SJCRH30 (cell line): ENCODE results near the gene ATP5F1D. TPM values are rescaled to one million over a fixed set of nuclear protein-coding genes. Genes with fewer than 3 reads are reported as not detected.

Experiments
- DNase-seq, 2 experiments: peaks; one replicate each; pipeline ENCODE4 v3.0.0-alpha.2; 2015 to 2020
- H3K27ac ChIP-seq: fragments of 250-450 bp; sonication (Bioruptor Pico); 2 replicates; pipeline ENCODE4 v1.5.1; 2020; ENCODE audit warnings: mild to moderate bottlenecking, moderate library complexity
- H3K27me3 ChIP-seq: fragments of 250-450 bp; sonication (Bioruptor Pico); 2 replicates; pipeline ENCODE4 v1.5.1; 2020; ENCODE audit warnings: mild to moderate bottlenecking, moderate library complexity
- H3K36me3 ChIP-seq: fragments of 250-450 bp; sonication (Bioruptor Pico); 2 replicates; pipeline ENCODE4 v1.5.1; 2020; ENCODE audit warnings: mild to moderate bottlenecking, moderate library complexity
- H3K4me1 ChIP-seq: fragments of 250-450 bp; sonication (Bioruptor Pico); 2 replicates; pipeline ENCODE4 v1.5.1; 2020; ENCODE audit warnings: mild to moderate bottlenecking, moderate library complexity
- H3K4me3 ChIP-seq: fragments of 250-450 bp; sonication (Bioruptor Pico); 2 replicates; pipeline ENCODE4 v1.5.1; 2020; ENCODE audit warnings: mild to moderate bottlenecking, moderate library complexity
- H3K9me3 ChIP-seq: fragments of 250-450 bp; sonication (Bioruptor Pico); replicated peaks from 2 replicates; pipeline ENCODE4 v1.5.1; 2020; ENCODE audit warnings: mild to moderate bottlenecking, moderate library complexity
- total RNA-seq: library from RNA; depleted of rRNA; stranded (reverse); fragments of >200 nt; shearing (Covaris generic); gene quantifications from 2 replicates; pipeline ENCODE4 v1.2.3, GENCODE V29; 2014

The ATP5F1D gene
- total RNA-seq, 1 experiment from 2014 or later = 25.5 TPM

- Histone ChIP-seq H3K27ac (peak overlapping the region; percentile 81; the same call in 1 of the 2 replicates), H3K4me1 (peaks cover 32% of the 10 kb centered on the region), H3K9me3 (no peaks in the 10 kb centered on the region), H3K27me3 (no peaks in the 10 kb centered on the region), H3K4me3 (peak overlapping the region; percentile 62), H3K36me3 (peaks cover 6% of the 10 kb centered on the region)
- DNase-seq = peak; percentile 95 to 96
Measured at GRCh38 chr19:1260749-1261537, 19.4 kb downstream of the ATP5F1D start.

GRCh38 chr19:1261538-1261797 lies 19.9 kb downstream of the ATP5F1D start:
- Histone ChIP-seq H3K27me3 (no peaks in the 10 kb centered on the region), H3K27ac (peak overlapping the region; percentile 81; the same call in 1 of the 2 replicates), H3K4me1 (peaks cover 35% of the 10 kb centered on the region), H3K9me3 (no peaks in the 10 kb centered on the region), H3K36me3 (peaks cover 4% of the 10 kb centered on the region), H3K4me3 (peak overlapping the region; percentile 62)
- peak in 1 of 2 experiments; percentile 59 for DNase-seq

- H3K4me1 ChIP-seq = peaks cover 35% of the 10 kb centered on the region
- no peak for DNase-seq
- no peaks in the 10 kb centered on the region for H3K27me3 ChIP-seq
Measured at GRCh38 chr19:1261798-1262622, 20.5 kb downstream of the ATP5F1D start.

GRCh38 chr19:1262623-1263123 lies 21.1 kb downstream of the ATP5F1D start:
- H3K36me3 ChIP-seq = no peaks in the 10 kb centered on the region; the same call in none of the 2 replicates
- no peaks in the 10 kb centered on the region for H3K9me3 ChIP-seq
- no peaks in the 10 kb centered on the region for H3K27me3 ChIP-seq
- peak overlapping the region; percentile 81 for H3K27ac ChIP-seq
- DNase-seq = peak; percentile 73 to 84
- H3K4me1 ChIP-seq = peaks cover 35% of the 10 kb centered on the region
- peak overlapping the region; percentile 62 for H3K4me3 ChIP-seq

More at GRCh38 chr19:1261798-1262622, 20.5 kb downstream of the ATP5F1D start:
- peak overlapping the region; percentile 62 for H3K4me3 ChIP-seq
- H3K9me3 ChIP-seq = no peaks in the 10 kb centered on the region
- peak overlapping the region; percentile 81 for H3K27ac ChIP-seq
- H3K36me3 ChIP-seq = no peaks in the 10 kb centered on the region; the same call in none of the 2 replicates

GRCh38 chr19:1263188-1263587 lies 21.6 kb downstream of the ATP5F1D start:
- Histone ChIP-seq H3K27me3 (no peaks in the 10 kb centered on the region), H3K9me3 (no peaks in the 10 kb centered on the region), H3K4me1 (peaks cover 35% of the 10 kb centered on the region), H3K36me3 (no peaks in the 10 kb centered on the region), H3K27ac (peak overlapping the region; percentile 81), H3K4me3 (peak overlapping the region; percentile 62)
- DNase-seq = peak; percentile 70 to 74

- no peaks in the 10 kb centered on the region for H3K36me3 ChIP-seq
- H3K27ac ChIP-seq = peak overlapping the region; percentile 25; the same call in 1 of the 2 replicates
- no peak overlapping the region for H3K4me3 ChIP-seq
- H3K9me3 ChIP-seq = no peaks in the 10 kb centered on the region
- no peaks in the 10 kb centered on the region for H3K27me3 ChIP-seq
- peaks cover 41% of the 10 kb centered on the region for H3K4me1 ChIP-seq
- peak; percentile 77 to 78 for DNase-seq
Measured at GRCh38 chr19:1264801-1265614, 23.5 kb downstream of the ATP5F1D start.

- peak overlapping the region; percentile 56 for H3K4me3 ChIP-seq
- H3K27ac ChIP-seq = peak overlapping the region; percentile 23; the same call in 1 of the 2 replicates
- no peaks in the 10 kb centered on the region for H3K9me3 ChIP-seq
- H3K4me1 ChIP-seq = peaks cover 38% of the 10 kb centered on the region
- DNase-seq = peak; percentile 55 to 66
- peaks cover 5% of the 10 kb centered on the region for H3K36me3 ChIP-seq
- no peaks in the 10 kb centered on the region for H3K27me3 ChIP-seq
Measured at GRCh38 chr19:1265615-1266128, 24.1 kb downstream of the ATP5F1D start.

- Histone ChIP-seq H3K36me3 (peaks cover 11% of the 10 kb centered on the region), H3K27ac (peak overlapping the region; percentile 23; the same call in 1 of the 2 replicates), H3K4me1 (peaks cover 38% of the 10 kb centered on the region), H3K27me3 (no peaks in the 10 kb centered on the region), H3K4me3 (peak overlapping the region; percentile 56), H3K9me3 (no peaks in the 10 kb centered on the region)
- DNase-seq = peak; percentile 83 to 86
Measured at GRCh38 chr19:1266129-1266915, 24.8 kb downstream of the ATP5F1D start.

- Histone ChIP-seq H3K4me1 (peaks cover 38% of the 10 kb centered on the region), H3K9me3 (no peaks in the 10 kb centered on the region), H3K27ac (no peak overlapping the region), H3K4me3 (peak overlapping the region; percentile 56), H3K36me3 (peaks cover 12% of the 10 kb centered on the region), H3K27me3 (no peaks in the 10 kb centered on the region)
- peak in 1 of 2 experiments; percentile 68 for DNase-seq
Measured at GRCh38 chr19:1266916-1267476, 25.4 kb downstream of the ATP5F1D start.

GRCh38 chr19:1267477-1268225 lies 26.1 kb downstream of the ATP5F1D start:
- no peaks in the 10 kb centered on the region for H3K27me3 ChIP-seq
- H3K36me3 ChIP-seq = peaks cover 13% of the 10 kb centered on the region
- peaks cover 33% of the 10 kb centered on the region for H3K4me1 ChIP-seq
- no peaks in the 10 kb centered on the region for H3K9me3 ChIP-seq
- no peak overlapping the region for H3K27ac ChIP-seq
- H3K4me3 ChIP-seq = no peak overlapping the region
- no peak for DNase-seq

GRCh38 chr19:1268226-1269064 lies 26.9 kb downstream of the ATP5F1D start:
- Histone ChIP-seq H3K4me3 (peak overlapping the region; percentile 66), H3K36me3 (peaks cover 20% of the 10 kb centered on the region), H3K27ac (no peak overlapping the region), H3K9me3 (no peaks in the 10 kb centered on the region), H3K27me3 (no peaks in the 10 kb centered on the region), H3K4me1 (peaks cover 25% of the 10 kb centered on the region)
- DNase-seq = no peak

GRCh38 chr19:1269065-1269477 lies 27.5 kb downstream of the ATP5F1D start, which contains the start of gene CIRBP:
Gene CIRBP (plus strand): TSS chr19:1269332. CDS start chr19:1270934, 1,602 bp downstream.
- peaks cover 26% of the 10 kb centered on the region for H3K36me3 ChIP-seq
- H3K9me3 ChIP-seq = no peaks in the 10 kb centered on the region
- peaks cover 23% of the 10 kb centered on the region for H3K4me1 ChIP-seq
- H3K27me3 ChIP-seq = no peaks in the 10 kb centered on the region
- H3K4me3 ChIP-seq = peak within 1 kb of the TSS; percentile 66
- DNase-seq = peak; percentile 99
- H3K27ac ChIP-seq = peak within 1 kb of the TSS; percentile 72
